GM21529 (cell line): Measurements from ENCODE around the gene PMS1.
"Not testable (repeated sequence)": the region's sequence is repeated elsewhere in the genome, so short reads cannot be mapped to it uniquely, and the experiment has no call there.

Source experiments
- ATAC-seq: cut with Tn5 transposase; IDR thresholded peaks from one replicate; pipeline ENCODE4 v1.9.1; 2021; ENCODE audit not compliant: unreplicated experiment

The PMS1 gene

GRCh38 chr2:189803431-189803830 is 19.2 kb downstream of the PMS1 start:
- no peak for ATAC-seq

- no peak for ATAC-seq
Measured at GRCh38 chr2:189818249-189819038, 34.2 kb downstream of the PMS1 start.

- ATAC-seq, result no peak
Measured at GRCh38 chr2:189819297-189819704, 35.1 kb downstream of the PMS1 start.

GRCh38 chr2:189821953-189822748 is 37.9 kb downstream of the PMS1 start:
- no peak for ATAC-seq

DNA sequence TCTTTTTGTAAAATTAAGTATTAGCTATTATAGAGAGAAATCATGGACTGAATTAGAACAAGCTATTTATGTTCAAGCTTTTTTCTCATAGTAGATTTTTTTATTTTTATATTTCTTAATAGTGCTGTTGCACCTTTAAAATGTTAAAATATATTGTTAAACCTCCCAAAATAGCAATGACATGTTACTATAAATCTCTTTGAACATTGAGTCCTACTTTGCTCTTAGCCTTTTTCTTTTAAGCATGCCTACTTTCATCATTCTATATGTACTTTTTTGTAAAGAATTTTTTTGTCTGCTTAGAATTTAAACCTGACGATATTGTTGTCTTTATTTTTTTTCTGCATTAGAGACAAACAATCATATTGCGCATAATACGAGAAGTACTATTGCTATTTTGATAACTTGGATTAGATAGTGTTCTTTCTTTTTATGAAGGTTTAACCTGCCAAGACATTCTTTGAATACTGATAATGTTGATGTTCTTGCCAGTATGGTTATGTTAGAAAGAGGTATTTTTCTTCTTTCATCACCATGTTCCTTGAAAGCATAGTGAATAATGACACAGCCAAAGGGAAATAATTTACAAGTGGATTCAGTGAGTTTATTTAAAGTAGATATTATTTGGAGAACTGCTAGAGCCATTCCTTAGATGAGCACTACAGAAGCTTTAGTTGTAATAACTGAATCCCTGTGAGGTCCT is 40.6 kb downstream of the PMS1 start:
- no peak for ATAC-seq

- no peak for ATAC-seq
Measured at GRCh38 chr2:189826039-189826438, 41.8 kb downstream of the PMS1 start.

GRCh38 chr2:189829102-189829833 is 45.0 kb downstream of the PMS1 start:
- no peak for ATAC-seq

DNA sequence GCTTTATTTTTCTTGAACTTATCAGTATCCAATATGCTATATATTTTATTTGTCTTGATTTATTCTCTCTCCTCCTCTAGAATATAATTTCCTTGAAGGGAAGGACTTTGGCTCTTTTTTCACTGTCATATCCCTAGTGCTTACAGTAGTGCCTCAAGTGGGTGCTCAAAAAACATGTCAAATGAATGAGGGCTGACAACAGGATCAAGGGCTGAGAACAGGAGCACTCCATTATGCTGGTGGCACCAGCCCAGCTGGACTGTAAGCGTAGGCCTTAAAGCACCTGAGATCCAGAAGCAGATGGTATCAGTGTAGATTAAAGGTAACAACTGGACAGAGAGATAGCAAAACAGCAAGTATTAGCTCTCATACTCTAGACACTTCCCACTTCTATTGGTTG is 46.3 kb downstream of the PMS1 start:
- no peak for ATAC-seq

- ATAC-seq, result peak; percentile 52
Measured at GRCh38 chr2:189834059-189834458, 49.8 kb downstream of the PMS1 start.

DNA sequence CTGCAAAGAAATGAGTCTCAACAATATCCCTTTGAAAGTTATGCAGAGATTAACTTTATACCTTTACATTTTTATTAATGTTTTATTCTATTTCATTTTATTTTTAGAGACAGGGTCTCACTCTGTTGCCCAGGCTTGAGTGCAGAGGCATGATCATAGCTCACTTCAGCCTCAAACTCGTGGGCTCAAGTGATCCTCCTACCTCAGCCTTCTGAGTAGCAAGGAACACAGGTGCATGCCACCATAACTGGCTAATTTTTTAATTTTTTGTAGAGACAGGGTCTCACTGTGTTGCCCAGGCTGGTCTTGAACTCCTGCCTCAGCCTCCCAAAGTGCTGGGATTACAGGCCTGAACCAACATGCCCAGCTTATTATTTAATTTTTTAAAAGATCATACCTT is 50.4 kb downstream of the PMS1 start:
- ATAC-seq, result not testable (repeated sequence)

- no peak for ATAC-seq
Measured at GRCh38 chr2:189835855-189836558, 51.8 kb downstream of the PMS1 start.

DNA sequence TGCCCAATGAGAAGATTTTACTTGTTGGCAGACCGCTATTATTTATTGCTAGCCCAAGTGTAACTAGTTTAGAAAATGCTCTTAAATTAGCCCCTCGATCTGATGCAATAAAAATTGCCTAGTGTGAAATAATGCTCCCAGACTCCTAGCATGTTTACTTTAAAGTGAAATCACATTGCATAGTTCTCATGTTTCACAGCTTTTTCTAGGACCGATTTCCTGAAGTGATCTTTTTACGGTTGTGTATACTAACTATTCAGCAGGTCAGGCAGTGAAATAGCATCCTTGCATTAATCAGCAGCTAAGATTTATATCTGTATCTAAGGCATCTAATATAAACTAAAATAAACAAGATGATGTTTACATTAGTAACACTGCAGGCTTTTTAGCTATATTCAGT is 52.4 kb downstream of the PMS1 start:
- ATAC-seq, result no peak

GRCh38 chr2:189837326-189837725 is 53.1 kb downstream of the PMS1 start:
- ATAC-seq, result no peak

GRCh38 chr2:189841019-189841418 is 56.8 kb downstream of the PMS1 start:
- ATAC-seq, result peak; percentile 59

- no peak for ATAC-seq
Measured at GRCh38 chr2:189848276-189848675, 64.0 kb downstream of the PMS1 start.

GRCh38 chr2:189849550-189849949 is 65.3 kb downstream of the PMS1 start:
- ATAC-seq, result no peak

- ATAC-seq, result no peak
Measured at GRCh38 chr2:189851174-189851826, 67.0 kb downstream of the PMS1 start.

GRCh38 chr2:189854187-189854586 is 69.9 kb downstream of the PMS1 start:
- no peak for ATAC-seq

DNA sequence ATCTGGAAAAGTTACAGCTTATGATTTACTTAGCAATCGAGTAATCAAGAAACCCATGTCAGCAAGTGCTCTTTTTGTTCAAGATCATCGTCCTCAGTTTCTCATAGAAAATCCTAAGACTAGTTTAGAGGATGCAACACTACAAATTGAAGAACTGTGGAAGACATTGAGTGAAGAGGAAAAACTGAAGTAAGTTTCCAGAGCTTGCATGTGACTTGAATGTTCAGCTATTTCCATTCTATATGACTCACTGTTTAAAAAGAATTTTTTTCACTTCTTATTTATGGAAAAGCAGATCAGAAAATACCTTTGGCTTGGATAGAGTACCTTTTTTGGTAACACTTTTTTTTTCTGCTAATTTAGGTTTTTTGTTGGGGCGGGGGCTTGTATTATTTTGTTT is 70.7 kb downstream of the PMS1 start:
- ATAC-seq, result no peak

DNA sequence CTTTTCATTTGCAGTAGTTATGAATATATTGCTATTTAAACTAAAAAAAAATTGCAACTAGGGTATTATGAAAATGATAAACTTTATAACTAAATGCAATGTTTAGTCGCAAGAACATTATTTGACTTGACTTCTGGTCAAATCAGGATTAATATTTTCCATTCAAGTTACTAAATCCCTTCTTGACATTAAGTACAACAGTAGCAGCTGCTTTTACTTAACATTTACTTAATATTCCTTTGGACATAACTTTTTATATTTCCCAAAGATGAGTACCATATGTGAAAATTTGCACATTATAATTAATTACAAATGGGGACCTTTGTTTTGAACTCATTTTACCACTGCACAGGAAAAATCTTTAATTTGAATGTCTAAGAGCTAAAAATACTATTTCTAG is 74.0 kb downstream of the PMS1 start:
- no peak for ATAC-seq
